LoVo (cell line): ENCODE measurements around the gene RPRM.
"Not testable (repeated sequence)": the region's sequence is repeated elsewhere in the genome, so short reads cannot be mapped to it uniquely, and the experiment has no call there.

ENCODE experiments used
- DNase-seq: peaks from one replicate; pipeline ENCODE4 v3.0.0-alpha.2; 2016; ENCODE audit warnings: low spot score

Gene RPRM

GRCh38 chr2:153478289-153479261 lies at the start of gene RPRM:
RPRM (minus strand) TSS chr2:153478762; CDS start chr2:153478565, 197 bp downstream.
- DNase-seq: peak; percentile 37

- DNase-seq: peak; percentile 60
These were observed 40.8 kb upstream of the RPRM start for GRCh38 chr2:153519257-153519875.

DNA sequence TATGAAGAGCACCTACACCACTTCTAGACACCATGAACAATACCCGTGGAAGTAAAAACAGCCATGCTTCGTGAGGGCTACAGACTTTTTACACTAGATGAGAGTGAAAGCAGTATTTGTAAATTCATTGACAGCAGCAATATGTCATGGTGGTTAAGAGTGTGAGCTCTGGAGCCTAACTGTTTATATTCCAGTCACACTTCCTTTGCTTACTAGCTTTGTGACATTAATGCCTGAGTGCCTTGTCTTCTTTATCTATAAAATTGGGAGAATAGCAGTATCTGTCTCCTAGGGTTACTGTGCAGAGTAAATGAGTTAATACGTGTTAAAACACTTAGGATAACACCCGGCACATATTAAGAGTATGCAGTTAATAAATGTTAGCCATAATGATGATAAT lies 33.8 kb upstream of the RPRM start:
- no peak for DNase-seq

DNA sequence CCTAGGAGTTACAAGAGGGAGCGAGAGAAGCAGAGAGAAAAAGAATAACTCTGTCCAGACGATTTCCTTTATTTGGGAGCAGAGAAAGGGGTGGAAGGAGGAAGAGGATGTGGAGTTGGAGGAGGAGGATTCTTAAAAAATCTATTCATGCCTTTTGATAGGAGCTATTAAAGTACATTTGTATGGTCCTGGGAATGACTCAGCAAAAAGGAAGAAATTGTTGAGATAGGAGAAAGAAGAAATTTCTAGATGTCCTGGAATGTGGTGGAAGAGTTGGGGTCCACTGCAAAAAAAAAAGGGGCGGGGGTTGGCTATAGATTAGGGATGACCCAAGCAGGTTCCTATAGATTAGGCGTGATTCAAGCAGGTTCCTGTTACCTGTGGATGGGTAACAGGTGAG lies 32.4 kb upstream of the RPRM start:
- DNase-seq: no peak

DNA sequence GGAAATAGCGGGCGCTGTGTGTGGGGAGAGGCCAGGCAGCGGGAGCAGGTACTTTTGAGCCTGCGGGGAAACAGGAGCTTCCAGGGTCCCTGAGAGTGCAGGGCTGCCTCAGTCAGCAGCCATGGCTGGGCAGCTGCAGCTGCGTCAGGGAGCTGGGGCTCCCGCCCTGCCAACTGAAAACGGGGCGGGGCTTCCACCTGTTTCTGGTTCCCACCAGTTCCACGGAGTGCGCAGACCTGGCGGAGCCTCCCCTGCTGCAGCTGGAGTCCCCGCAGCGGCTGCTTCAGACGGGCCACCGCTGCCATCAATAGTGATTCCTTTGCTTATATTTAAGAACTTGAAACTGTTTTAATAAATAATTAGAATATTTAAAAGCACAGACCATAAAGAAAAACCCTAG lies 30.6 kb upstream of the RPRM start:
- no peak for DNase-seq

DNA sequence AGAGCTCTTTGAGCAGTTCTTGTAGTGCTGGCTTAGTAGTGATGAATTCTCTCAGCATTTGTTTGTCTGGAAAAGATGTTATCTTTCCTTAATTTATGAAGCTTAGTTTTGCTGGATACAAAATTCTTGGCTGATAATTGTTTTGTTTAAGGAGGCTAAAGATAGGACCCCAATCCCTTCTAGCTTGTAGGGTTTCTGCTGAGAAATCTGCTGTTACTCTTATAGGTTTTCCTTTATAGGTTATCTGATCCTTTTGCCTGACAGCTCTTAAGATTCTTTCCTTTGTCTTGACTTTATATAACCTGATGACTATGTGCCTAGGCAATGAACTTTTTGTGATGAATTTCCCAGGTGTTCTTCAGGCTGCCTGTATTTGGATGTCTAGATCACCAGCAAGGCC lies 27.9 kb upstream of the RPRM start:
- DNase-seq: not testable (repeated sequence)

DNA sequence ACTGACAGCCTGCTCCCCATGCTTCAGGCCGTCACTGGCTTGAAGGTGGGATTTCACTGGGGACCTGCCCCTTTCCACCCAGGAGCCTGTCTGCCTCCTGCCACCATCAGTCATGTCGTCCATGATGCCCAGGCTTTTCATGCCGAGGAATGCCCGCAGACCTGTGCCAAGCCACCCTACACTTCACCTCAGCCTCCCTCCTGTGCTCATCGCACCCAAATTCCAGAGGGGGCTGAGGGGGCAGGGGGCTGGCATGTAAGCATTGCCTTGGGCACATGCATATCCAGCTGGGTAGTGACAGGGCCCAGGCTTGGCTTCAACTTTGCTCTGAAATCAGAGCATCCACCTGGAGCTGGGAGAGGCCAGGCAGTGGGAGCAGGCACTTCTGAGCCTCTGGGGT lies 20.9 kb upstream of the RPRM start:
- DNase-seq: no peak

GRCh38 chr2:153497938-153498629 lies 19.5 kb upstream of the RPRM start:
- DNase-seq: no peak

GRCh38 chr2:153495725-153496124 lies 17.2 kb upstream of the RPRM start:
- no peak for DNase-seq

- no peak for DNase-seq
These were observed 9.5 kb upstream of the RPRM start for GRCh38 chr2:153488072-153488471.

DNA sequence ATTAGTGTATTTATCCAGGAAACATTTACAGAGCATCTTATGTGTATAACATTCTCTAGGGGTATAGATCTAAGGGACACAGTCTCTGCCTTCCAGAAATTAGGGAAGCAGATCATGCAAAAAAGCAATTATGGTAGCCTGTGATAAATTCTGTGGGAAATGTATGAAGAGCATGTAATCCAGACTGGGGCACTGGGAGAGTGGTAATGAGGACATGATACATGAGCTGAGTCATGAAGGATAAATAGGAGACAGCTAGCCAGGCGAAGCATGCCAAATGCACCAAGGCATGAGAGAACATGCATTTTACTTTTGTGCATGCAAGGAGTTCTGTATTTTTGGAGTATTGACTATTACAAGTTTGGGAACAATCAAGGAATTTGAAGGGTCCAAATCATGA lies 8.9 kb upstream of the RPRM start:
- no peak for DNase-seq

DNA sequence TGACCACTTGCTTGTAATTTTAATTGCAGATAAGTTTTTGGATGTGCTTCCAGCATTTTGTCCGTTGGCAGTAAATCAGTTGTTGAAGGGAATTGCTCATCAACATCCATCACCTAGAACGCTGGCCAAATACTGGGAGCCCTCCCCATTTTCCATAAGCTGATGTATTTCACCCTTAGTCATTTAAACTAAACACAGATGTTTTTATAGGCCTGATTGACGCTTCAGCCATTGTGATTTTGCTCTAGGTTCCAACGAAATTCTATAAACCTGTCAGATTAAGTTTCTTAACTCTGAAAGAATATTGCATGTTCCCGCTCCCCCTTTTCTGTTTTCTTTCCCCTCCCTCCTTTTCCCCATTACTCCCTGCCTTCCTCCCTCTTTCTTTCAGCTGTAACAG lies 1.0 kb upstream of the RPRM start:
- DNase-seq: no peak

GRCh38 chr2:153477636-153478288 lies 800 bp downstream of the RPRM start:
- DNase-seq: no peak

DNA sequence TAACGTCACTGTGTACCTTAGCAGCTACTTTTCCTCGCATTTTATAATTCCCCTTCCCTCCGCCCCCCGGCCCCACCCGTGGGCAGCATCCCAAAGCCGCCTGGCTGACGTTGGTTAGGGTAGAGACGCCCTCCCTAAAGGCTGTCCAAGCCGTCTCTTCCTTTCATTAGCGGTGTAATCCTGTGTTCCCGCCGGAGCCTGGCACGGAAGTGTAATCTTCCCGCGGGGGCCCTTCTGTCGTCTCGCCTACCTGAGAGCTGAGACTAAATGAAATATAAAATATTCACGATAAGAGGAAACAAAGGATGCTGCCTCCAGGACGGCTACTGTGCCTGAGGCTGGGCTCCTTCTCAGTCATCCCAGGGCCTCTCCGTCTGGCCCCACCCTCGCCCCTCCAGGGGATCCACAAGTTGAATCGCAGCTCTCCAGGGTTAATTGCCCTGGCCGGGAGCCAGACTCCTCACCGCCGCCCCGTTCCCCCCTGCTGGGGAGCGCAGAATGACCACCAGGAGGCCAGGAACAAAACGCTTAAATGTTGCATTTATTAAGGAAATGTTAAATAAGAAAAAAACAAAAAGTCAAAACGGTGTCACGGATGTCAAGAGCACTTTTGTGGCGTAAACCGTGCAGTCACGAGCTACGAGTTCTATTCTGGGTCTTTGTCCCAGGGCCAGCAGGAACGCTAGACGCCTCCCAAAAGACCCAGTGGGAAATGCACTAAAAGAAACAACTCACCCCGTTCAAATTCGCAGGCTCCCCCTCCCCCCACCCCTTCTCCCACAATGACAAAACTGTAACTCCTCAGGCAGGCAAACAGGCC lies 1.5 kb downstream of the RPRM start:
- no peak for DNase-seq

DNA sequence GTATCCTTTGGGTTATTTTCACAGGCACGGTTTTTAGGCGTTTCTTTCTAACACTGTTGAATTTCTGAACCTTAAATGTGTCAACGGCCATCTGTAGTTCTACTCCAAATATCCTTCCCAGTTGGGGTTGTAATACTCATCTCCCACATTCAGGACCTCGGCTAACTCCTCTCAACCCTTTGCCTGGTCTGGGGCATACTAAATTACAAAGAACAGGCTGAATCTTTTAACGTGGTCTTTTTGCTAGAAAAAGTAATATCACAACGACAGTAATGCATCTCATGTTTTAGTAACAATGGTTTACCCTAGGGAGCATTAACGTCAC lies 2.1 kb downstream of the RPRM start:
- DNase-seq: no peak

DNA sequence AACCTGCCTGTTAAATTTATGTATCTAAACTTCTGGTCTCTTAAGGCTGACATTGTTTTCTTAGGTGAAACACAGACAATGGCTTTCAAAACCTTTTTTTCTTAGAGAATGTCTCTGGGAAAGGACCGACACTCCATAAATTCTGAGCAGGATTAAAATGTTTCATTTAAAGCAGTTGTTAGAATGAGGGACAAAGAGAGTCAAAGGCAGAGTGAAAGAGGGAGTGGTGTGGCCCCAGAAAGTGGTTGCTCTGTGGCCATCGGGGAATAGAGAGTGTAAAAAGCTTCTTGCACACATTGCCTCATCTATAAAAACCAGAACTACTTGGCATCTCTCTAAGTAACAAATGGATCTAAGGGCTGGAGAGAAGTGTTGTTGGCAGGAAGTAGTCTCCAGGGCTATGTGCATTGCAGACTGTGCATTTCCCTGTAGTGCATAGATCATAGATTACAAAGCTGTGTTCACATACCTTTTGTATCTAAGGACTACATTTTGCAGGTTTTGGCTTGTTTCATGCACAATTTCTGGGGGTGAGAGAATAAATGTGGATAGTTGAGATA lies 3.6 kb downstream of the RPRM start:
- no peak for DNase-seq

DNA sequence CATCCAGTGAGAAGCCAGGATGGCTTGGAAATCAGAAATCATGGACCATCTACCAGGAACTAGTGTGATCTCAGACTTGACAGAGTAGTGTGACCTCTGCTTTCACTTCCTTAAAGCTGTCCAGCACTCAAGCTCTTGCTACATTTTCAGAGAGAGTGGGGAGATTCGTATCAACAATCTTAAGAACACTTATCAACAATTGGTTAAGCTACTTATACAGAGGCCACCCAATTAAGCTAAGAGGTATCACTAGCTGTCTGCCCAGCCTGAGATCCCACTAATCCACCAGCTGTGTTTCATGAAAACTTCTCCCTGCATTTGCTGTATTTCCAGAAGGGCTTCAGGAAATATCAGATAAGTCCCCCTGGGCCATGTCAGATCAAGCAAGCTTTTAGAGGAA lies 4.2 kb downstream of the RPRM start:
- no peak for DNase-seq

GRCh38 chr2:153470867-153471266 lies 7.7 kb downstream of the RPRM start:
- no peak for DNase-seq

GRCh38 chr2:153464395-153464794 lies 14.2 kb downstream of the RPRM start:
- no peak for DNase-seq

- DNase-seq: no peak
These were observed 16.2 kb downstream of the RPRM start for GRCh38 chr2:153462338-153462859.

DNA sequence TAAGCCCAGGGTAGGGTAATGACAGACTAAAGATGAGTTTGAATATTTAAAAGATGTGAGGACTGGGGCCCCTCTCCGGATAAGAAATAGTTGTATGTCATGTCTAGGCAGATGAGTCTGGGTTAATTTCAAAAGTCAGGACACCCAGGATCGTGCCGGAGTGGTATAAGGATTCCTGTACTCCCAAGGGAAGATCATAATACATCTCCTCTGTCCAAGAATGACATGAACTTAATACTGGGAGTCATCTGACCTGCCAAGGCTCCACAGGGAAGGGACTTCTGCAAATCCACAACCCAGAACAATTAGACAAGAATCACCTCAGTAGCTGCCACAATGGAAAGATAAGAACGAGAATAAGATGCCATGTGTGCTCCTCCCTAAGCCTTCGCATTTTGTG lies 17.1 kb downstream of the RPRM start:
- DNase-seq: no peak
